Measurements from ENCODE around the gene NAALADL2. TPM values are rescaled to one million over a fixed set of nuclear protein-coding genes. Genes with fewer than 3 reads are reported as not detected.

Gene NAALADL2
- total RNA-seq, 4 donors from 2014 or later: 7.0 to 34.7 (median 18.4) TPM

DNA sequence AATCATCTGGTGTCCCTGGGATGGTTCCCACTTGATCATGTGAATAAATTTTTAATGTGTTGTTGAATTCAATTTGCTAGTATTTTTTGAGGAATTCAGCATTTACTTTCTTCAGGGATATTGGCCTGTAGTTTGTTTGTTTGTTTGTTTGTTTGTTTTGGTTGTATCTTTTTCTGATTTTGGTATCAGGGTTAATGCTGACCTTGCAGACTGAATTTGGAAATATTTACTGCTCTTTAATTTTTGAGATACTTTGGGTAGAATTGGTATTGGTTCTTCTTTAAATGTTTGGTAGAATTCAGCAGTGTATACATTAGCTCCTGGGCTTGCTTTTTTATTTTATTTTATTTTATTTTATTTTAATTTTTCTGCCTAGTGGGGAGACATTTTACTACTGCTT lies 803.7 kb downstream of the NAALADL2 start:
- no peaks in the 10 kb centered on the region for H3K4me1 ChIP-seq
- no peaks in the 10 kb centered on the region for H3K9me3 ChIP-seq
- no peak overlapping the region for H3K4me3 ChIP-seq
- H3K27me3 ChIP-seq: no peaks in the 10 kb centered on the region
- no peaks in the 10 kb centered on the region for H3K36me3 ChIP-seq
- DNase-seq: no peak
- TF ChIP-seq, protein P1, sequence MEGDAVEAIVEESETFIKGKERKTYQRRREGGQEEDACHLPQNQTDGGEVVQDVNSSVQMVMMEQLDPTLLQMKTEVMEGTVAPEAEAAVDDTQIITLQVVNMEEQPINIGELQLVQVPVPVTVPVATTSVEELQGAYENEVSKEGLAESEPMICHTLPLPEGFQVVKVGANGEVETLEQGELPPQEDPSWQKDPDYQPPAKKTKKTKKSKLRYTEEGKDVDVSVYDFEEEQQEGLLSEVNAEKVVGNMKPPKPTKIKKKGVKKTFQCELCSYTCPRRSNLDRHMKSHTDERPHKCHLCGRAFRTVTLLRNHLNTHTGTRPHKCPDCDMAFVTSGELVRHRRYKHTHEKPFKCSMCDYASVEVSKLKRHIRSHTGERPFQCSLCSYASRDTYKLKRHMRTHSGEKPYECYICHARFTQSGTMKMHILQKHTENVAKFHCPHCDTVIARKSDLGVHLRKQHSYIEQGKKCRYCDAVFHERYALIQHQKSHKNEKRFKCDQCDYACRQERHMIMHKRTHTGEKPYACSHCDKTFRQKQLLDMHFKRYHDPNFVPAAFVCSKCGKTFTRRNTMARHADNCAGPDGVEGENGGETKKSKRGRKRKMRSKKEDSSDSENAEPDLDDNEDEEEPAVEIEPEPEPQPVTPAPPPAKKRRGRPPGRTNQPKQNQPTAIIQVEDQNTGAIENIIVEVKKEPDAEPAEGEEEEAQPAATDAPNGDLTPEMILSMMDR (IDR thresholded peaks at IDR 0.05): no peak
- no peak for TF ChIP-seq POLR2A (IDR thresholded peaks at IDR 0.05)
- no peak overlapping the region for H3K27ac ChIP-seq

DNA sequence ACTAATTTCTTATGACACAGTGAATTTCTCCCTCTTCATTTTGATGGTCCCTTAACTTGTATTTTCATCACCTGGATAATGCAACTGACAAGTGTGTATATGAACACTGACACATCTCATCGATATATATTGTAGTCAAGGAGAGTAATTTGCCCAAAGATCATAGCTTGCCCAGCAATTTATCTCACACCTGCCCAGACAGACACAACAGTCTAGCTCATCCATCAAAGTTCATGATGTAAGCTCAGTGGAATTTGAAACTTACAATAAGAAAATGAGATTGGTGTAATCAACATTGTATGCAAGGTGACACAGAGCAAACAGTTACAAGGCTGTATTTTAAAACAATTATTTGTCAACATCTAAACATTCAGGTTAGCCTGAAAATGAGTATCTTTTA lies 805.8 kb downstream of the NAALADL2 start:
- Histone ChIP-seq H3K27ac (no peak overlapping the region), H3K4me3 (no peak overlapping the region), H3K36me3 (no peaks in the 10 kb centered on the region), H3K4me1 (no peaks in the 10 kb centered on the region), H3K9me3 (no peaks in the 10 kb centered on the region), H3K27me3 (no peaks in the 10 kb centered on the region)
- no peak for TF ChIP-seq POLR2A (IDR thresholded peaks at IDR 0.05)
- TF ChIP-seq, protein P1 (IDR thresholded peaks at IDR 0.05): no peak
- no peak for DNase-seq

DNA sequence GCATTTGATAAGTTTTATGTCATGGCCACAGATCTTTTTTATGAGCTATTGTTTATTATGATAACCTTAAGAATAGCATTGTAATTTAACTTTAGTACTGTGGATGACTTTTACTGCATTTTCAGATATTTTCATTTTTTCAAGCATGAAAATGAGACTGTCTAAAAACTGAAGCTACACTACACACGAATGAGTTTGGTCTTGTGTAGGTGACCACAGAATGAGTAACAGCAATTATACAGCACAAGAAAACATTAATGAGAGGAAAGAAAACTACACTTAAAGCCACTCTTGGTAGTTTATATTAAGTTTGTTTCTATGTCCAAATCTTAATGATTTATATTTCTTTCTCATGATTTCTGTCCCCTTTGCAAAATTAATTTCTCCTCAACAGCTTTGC lies 809.2 kb downstream of the NAALADL2 start:
- Histone ChIP-seq H3K4me3 (no peak overlapping the region), H3K27ac (no peak overlapping the region), H3K27me3 (no peaks in the 10 kb centered on the region), H3K4me1 (no peaks in the 10 kb centered on the region), H3K36me3 (no peaks in the 10 kb centered on the region), H3K9me3 (no peaks in the 10 kb centered on the region)
- no peak for TF ChIP-seq POLR2A (IDR thresholded peaks at IDR 0.05)
- TF ChIP-seq, protein P1 (IDR thresholded peaks at IDR 0.05): no peak
- no peak for DNase-seq

DNA sequence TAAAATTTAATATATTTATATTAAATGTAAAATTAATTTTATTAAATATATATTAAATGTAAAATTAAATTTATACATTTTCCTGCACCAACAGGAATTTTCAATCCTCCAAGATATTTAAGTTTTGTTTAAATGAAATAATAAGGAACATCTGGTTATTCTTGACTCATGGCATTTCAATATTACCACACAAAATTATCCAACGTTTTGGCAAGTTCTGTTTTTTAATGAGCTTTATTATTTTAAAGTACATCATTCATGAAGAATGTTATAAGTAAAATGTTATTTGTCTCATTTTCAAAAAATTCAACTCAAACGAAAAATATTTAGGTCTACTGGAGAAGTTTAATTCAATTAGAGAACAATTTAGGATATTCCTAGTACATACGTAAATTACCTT lies 811.4 kb downstream of the NAALADL2 start:
- Histone ChIP-seq H3K4me3 (no peak overlapping the region), H3K9me3 (no peaks in the 10 kb centered on the region), H3K36me3 (no peaks in the 10 kb centered on the region), H3K27me3 (no peaks in the 10 kb centered on the region), H3K27ac (no peak overlapping the region), H3K4me1 (no peaks in the 10 kb centered on the region)
- TF ChIP-seq POLR2A (IDR thresholded peaks at IDR 0.05): no peak
- TF ChIP-seq, protein P1 (IDR thresholded peaks at IDR 0.05): no peak
- DNase-seq: no peak

DNA sequence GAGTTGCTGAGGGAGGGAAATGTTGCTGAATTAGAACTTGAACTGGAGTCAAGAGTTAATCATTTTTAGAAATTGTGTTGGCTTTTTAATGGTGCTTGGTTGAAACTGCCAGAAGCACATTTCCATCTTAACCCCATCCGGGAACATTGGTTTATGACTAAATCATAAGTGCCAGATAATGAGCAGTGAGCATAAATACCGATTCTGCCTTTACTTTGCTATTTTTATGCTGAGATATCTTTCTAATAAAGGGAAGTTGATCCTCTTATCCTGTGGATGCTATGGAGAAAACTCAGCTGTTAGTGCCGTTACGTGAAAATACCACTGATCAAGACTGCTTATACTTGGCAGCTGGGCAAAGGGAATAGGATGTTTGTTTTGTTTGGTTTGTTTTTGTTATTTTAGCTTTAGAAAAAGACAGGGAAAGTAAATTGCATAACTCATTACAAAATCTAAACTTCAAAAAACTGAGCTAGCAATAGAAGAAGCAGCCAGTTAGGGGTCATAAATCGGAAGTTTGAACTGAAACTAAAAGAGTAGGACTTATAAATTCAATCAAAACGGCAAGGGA lies 813.1 kb downstream of the NAALADL2 start:
- no peaks in the 10 kb centered on the region for H3K9me3 ChIP-seq
- no peak for TF ChIP-seq POLR2A (IDR thresholded peaks at IDR 0.05)
- no peaks in the 10 kb centered on the region for H3K27me3 ChIP-seq
- H3K4me1 ChIP-seq: no peaks in the 10 kb centered on the region
- H3K4me3 ChIP-seq: peak overlapping the region in 2 of 4 donors; percentile 12 to 28
- no peak overlapping the region for H3K27ac ChIP-seq
- H3K36me3 ChIP-seq: no peaks in the 10 kb centered on the region
- no peak for DNase-seq

DNA sequence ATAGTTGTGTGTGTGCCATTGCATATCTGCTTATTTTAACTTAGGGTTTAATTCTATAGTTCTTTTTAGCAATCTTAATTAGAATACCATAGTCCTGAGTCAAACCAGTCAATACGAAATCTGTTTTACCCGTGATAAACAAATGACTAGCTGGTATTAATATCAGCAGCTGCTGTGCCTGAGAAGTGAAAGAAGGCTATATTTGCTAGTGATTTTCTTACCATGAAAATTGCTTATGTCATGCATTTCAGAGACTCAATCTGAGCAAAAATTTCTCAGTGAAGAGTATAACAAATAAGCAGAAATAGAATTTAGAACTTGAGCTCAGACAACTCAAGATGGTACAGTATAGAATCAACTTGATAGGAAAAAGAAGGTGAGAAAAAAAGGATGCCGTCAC lies 820.4 kb downstream of the NAALADL2 start:
- no peak for DNase-seq
- Histone ChIP-seq H3K4me3 (no peak overlapping the region), H3K27ac (no peak overlapping the region), H3K4me1 (no peaks in the 10 kb centered on the region), H3K36me3 (no peaks in the 10 kb centered on the region), H3K27me3 (no peaks in the 10 kb centered on the region), H3K9me3 (peaks cover 0 to 2% (median 0%) of the 10 kb centered on the region in 4 donors)
- TF ChIP-seq, protein P1 (IDR thresholded peaks at IDR 0.05): no peak
- TF ChIP-seq POLR2A (IDR thresholded peaks at IDR 0.05): no peak
